A673 (cell line): ENCODE data around the gene MBOAT7.

Experiments
- CTCF ChIP-seq: fragments of 300-800, 200-600 bp; sonication (generic); conservative IDR thresholded peaks from 2 replicates; pipeline ENCODE4 v1.5.1; 2017; ENCODE audit warnings: low read depth, mild to moderate bottlenecking, antibody characterized with exemption, low read length, moderate library complexity, mixed read lengths
- EZH2 ChIP-seq: fragments of 200-600 bp; sonication (generic); IDR thresholded peaks from 2 replicates; pipeline ENCODE4 v1.6.1; 2017; ENCODE audit warnings: borderline replicate concordance, low read depth, mild to moderate bottlenecking, mixed read lengths, antibody characterized with exemption, low read length; ENCODE audit not compliant: poor library complexity, severe bottlenecking

GRCh38 chr19:54178581-54179261 is 10.7 kb downstream of the MBOAT7 start:
- TF ChIP-seq CTCF (no peak), EZH2 (no peak)
